OCI-LY7 (cell line): ENCODE measurements around the gene TNS1.

ENCODE experiments used
- CTCF ChIP-seq: fragments of 200-600 bp; sonication (generic); conservative IDR thresholded peaks from 2 replicates; pipeline ENCODE4 v1.5.1; 2014; ENCODE audit warnings: mild to moderate bottlenecking, antibody characterized with exemption, low read length, moderate library complexity, mixed read lengths
- EZH2phosphoT487 ChIP-seq: fragments of 200-600 bp; sonication (generic); IDR thresholded peaks from 2 replicates; pipeline ENCODE4 v1.6.1; 2018; ENCODE audit warnings: low read depth, borderline replicate concordance, mild to moderate bottlenecking, mixed run types, antibody characterized with exemption, low read length, moderate library complexity, mixed read lengths

DNA sequence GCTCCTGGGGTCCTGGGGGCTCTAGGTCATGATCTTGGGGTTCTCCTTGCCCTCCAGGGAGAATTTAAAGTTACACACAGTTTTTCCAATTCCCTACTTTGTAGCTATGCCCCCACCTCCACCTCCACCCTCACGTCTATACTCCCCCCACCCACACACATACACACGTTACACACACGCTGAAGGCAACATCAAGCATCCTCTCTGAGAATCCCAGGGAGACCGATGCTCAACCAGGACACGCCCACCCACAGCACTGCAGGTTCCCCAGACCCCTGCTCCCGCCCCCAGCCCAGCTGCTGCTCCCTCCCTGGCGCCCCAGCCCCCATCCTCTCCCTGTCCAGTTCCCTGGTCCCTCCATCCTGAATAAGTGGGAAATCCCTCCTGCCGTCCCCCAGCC, 6.4 kb upstream of the TNS1 start:
- no peak for TF ChIP-seq CTCF
- TF ChIP-seq EZH2phosphoT487, result no peak
